ENCODE results near the gene RIC3.

GRCh38 chr11:8083871-8084281 is 84.9 kb downstream of the RIC3 start:
- TF ChIP-seq CTCF (conservative IDR thresholded peaks at IDR 0.05 in 1 of 2, IDR thresholded peaks at IDR 0.05 in 1 of 2; ENCODE audit: low read depth in 1 of 2, low read length in 2 of 2) (no peak), EZH2 (IDR thresholded peaks at IDR 0.05; ENCODE audit: low read length, missing control alignments) (no peak)
